Keratinocyte (primary cell): ENCODE results near the gene OSBPL8. TPM values are rescaled to one million over a fixed set of nuclear protein-coding genes. Genes with fewer than 3 reads are reported as not detected.
A peak's percentile ranks its signal among the peaks of the same experiment; 100 is the strongest.

Source experiments
- DNase-seq: peaks from one replicate; pipeline ENCODE4 v3.0.0-alpha.2; 2011; ENCODE audit warnings: low read depth, missing footprints, low spot score
- FAIRE-seq: peaks from 2 replicates; lab custom pipeline; 2011; peaks lifted over from hg19 to GRCh38; lab: Jason Lieb, UNC
- H2AFZ ChIP-seq: 2 replicates; pipeline ENCODE4 v1.6.0; 2012; ENCODE audit warnings: low read length, control low read depth, inconsistent platforms; ENCODE audit not compliant: control insufficient read depth
- H3K27ac ChIP-seq: 2 replicates; pipeline ENCODE4 v1.5.1; 2011; ENCODE audit warnings: low read length; ENCODE audit not compliant: control insufficient read depth, insufficient read depth
- H3K27me3 ChIP-seq: 3 replicates; pipeline ENCODE4 v1.6.0; 2011; ENCODE audit warnings: low read length; ENCODE audit not compliant: control insufficient read depth, insufficient read depth; ENCODE audit errors: extremely low read depth
- H3K36me3 ChIP-seq, 2 experiments: 2 replicates in 1 of 2; 3 replicates in 1 of 2; pipeline ENCODE4 v1.5.1; 2011; ENCODE audit warnings: low read length in 2 of 2, mild to moderate bottlenecking in 1 of 2; ENCODE audit not compliant: control insufficient read depth in 2 of 2, insufficient read depth in 2 of 2; ENCODE audit errors: extremely low read depth in 1 of 2
- H3K4me1 ChIP-seq: 3 replicates; pipeline ENCODE4 v1.5.1; 2011; ENCODE audit warnings: low read length; ENCODE audit not compliant: control insufficient read depth, insufficient read depth; ENCODE audit errors: extremely low read depth
- H3K4me2 ChIP-seq: 3 replicates; pipeline ENCODE4 v1.6.0; 2011; ENCODE audit warnings: low read depth, low read length; ENCODE audit not compliant: control insufficient read depth, insufficient read depth; ENCODE audit errors: extremely low read depth
- H3K4me3 ChIP-seq, 3 experiments: fragments of 200-600 bp in 1 of 3; sonication (generic) in 1 of 3; 2 replicates in 2 of 3; 3 replicates in 1 of 3; pipeline ENCODE4 v1.5.1; 2011 to 2016; ENCODE audit warnings: low read length in 3 of 3, mild to moderate bottlenecking in 3 of 3, control low read depth in 2 of 3, inconsistent platforms in 1 of 3, low read depth in 1 of 3, mixed read lengths in 1 of 3, mixed run types in 1 of 3, moderate library complexity in 1 of 3; ENCODE audit not compliant: control insufficient read depth in 2 of 3, insufficient read depth in 2 of 3; ENCODE audit errors: extremely low read depth in 1 of 3
- H3K79me2 ChIP-seq: 2 replicates; pipeline ENCODE4 v1.6.0; 2012; ENCODE audit warnings: low read length; ENCODE audit not compliant: control insufficient read depth, insufficient read depth
- H3K9ac ChIP-seq: 3 replicates; pipeline ENCODE4 v1.6.0; 2011; ENCODE audit warnings: low read length; ENCODE audit not compliant: control insufficient read depth, insufficient read depth; ENCODE audit errors: extremely low read depth
- H3K9me1 ChIP-seq: 3 replicates; pipeline ENCODE4 v1.6.0; 2011; ENCODE audit warnings: low read length; ENCODE audit not compliant: control insufficient read depth, insufficient read depth; ENCODE audit errors: extremely low read depth
- H3K9me3 ChIP-seq: 2 replicates; pipeline ENCODE4 v1.5.1; 2012; ENCODE audit warnings: low read depth, low read length; ENCODE audit not compliant: control insufficient read depth
- H4K20me1 ChIP-seq: 3 replicates; pipeline ENCODE4 v1.6.0; 2011; ENCODE audit warnings: low read length; ENCODE audit not compliant: control insufficient read depth, insufficient read depth; ENCODE audit errors: extremely low read depth
- EZH2 ChIP-seq: IDR thresholded peaks from one replicate; pipeline ENCODE4 v1.6.1; 2012; ENCODE audit warnings: inconsistent platforms, mild to moderate bottlenecking, low read length, moderate library complexity
- dilution Hi-C: fragments of 300-500 bp; cut with MboI; formaldehyde crosslinking; loops from one replicate; pipeline ENCODE4 v1.7.0; 2020; ENCODE audit warnings: low sequenced_read_pairs; ENCODE audit not compliant: extremely low pct_ligation_motif_present
- polyA plus RNA-seq, 5 experiments: library from polyadenylated mRNA; depleted of rRNA in 3 of 5; stranded (reverse) in 3 of 5; stranded (forward) in 1 of 5; unstranded in 1 of 5; fragments of >200 nt; gene quantifications; 1 replicate in 1 of 5; 2 replicates in 3 of 5; 3 replicates in 1 of 5; pipeline versions ENCODE4 v1.2.1 to v1.2.3, GENCODE V29; 2011 to 2012; ENCODE audit warnings: missing spikeins in 2 of 5, low read depth in 1 of 5, low replicate concordance in 1 of 5
- TF ChIP-seq, protein P1 (sequence below), 3 experiments: IDR thresholded peaks in 1 of 3; conservative IDR thresholded peaks in 1 of 3; optimal IDR thresholded peaks in 1 of 3; 2 replicates in 2 of 3; 3 replicates in 1 of 3; pipeline versions ENCODE3 to v1.5.1; 2011; ENCODE audit warnings: low read length in 3 of 3, mild to moderate bottlenecking in 3 of 3, moderate library complexity in 2 of 3, control low read depth in 1 of 3, inconsistent platforms in 1 of 3; ENCODE audit not compliant: insufficient read depth in 2 of 3; ENCODE audit errors: extremely low read depth in 1 of 3

The OSBPL8 gene
- polyA plus RNA-seq, 1 donor (not counting 4 experiments of a cell fraction or from before 2014, with no cell fraction given): 33.7 TPM

DNA sequence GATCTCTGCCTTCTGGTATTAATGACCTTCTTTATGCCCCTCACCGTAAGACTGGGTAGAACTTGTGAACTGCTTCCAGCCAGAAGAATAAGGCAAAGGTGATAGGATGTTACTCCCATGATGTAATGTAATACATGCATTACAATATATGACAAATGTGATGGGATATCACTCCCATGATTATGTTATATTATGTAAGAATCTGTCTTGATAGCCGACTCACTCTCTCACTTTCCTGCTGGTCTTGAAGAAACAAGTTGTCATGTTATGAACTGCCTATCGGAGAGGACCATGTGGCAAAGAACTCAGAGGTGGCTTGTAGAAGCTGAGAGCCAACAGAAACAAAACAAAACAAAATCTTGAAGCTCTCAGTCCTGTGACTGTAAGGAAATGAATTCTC, 30.6 kb upstream of the OSBPL8 start:
- Histone ChIP-seq H3K9me3 (no peaks in the 10 kb centered on the region), H3K4me3 (no peak overlapping the region), H3K27ac (no peak overlapping the region), H3K27me3 (no peaks in the 10 kb centered on the region), H2AFZ (no peak overlapping the region), H3K36me3 (no peaks in the 10 kb centered on the region), H4K20me1 (no peaks in the 10 kb centered on the region), H3K4me2 (no peak overlapping the region), H3K9ac (no peak overlapping the region), H3K9me1 (no peaks in the 10 kb centered on the region), H3K4me1 (peaks cover 7% of the 10 kb centered on the region), H3K79me2 (no peaks in the 10 kb centered on the region)
- FAIRE-seq (no peak), DNase-seq (no peak)
- TF ChIP-seq, protein P1, sequence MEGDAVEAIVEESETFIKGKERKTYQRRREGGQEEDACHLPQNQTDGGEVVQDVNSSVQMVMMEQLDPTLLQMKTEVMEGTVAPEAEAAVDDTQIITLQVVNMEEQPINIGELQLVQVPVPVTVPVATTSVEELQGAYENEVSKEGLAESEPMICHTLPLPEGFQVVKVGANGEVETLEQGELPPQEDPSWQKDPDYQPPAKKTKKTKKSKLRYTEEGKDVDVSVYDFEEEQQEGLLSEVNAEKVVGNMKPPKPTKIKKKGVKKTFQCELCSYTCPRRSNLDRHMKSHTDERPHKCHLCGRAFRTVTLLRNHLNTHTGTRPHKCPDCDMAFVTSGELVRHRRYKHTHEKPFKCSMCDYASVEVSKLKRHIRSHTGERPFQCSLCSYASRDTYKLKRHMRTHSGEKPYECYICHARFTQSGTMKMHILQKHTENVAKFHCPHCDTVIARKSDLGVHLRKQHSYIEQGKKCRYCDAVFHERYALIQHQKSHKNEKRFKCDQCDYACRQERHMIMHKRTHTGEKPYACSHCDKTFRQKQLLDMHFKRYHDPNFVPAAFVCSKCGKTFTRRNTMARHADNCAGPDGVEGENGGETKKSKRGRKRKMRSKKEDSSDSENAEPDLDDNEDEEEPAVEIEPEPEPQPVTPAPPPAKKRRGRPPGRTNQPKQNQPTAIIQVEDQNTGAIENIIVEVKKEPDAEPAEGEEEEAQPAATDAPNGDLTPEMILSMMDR (optimal IDR thresholded peaks at IDR 0.05 in 1 of 3, IDR thresholded peaks at IDR 0.05 in 1 of 3, conservative IDR thresholded peaks at IDR 0.05 in 1 of 3; ENCODE audit: extremely low read depth in 1 of 3, insufficient read depth in 2 of 3, low read length in 3 of 3): no peak
- no peak for TF ChIP-seq EZH2
- dilution Hi-C loops: no loop called here

DNA sequence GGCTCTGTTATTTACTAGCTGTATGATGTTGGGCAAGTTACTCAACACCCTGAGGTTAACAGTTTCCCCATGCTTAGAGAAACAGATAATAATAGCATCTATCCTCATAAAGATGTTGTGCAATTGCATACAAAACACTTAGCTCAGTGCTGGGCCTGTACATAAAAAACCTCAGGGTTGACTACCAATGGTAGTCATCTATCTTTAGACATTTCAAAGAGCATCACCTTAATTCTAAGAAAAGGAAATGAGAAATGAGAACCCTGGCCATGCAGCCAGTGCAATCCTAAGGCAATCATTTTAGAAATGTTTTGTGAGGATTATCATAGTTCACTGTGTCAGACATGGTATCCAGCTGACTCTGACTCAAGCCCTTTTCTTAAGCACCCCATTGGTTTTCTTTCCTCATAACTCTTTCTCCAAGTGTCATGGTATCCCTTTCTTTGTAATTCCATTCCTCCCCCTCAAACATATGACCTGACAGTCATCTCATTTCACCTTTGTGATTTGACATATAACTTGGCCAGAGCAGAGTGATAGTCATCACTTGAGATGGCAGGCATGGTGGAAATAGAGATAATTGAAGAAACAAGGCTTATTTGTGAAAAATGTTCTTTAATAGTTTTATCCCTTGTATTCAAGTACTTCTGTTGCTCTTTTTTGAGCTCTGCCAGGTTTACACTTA, 29.5 kb upstream of the OSBPL8 start:
- Histone ChIP-seq H3K4me2 (no peak overlapping the region), H3K9ac (no peak overlapping the region), H3K4me3 (no peak overlapping the region), H3K36me3 (no peaks in the 10 kb centered on the region), H4K20me1 (no peaks in the 10 kb centered on the region), H3K27ac (peak overlapping the region; percentile 51), H3K9me3 (no peaks in the 10 kb centered on the region), H3K27me3 (no peaks in the 10 kb centered on the region), H3K79me2 (no peaks in the 10 kb centered on the region), H3K9me1 (no peaks in the 10 kb centered on the region), H2AFZ (no peak overlapping the region), H3K4me1 (peaks cover 7% of the 10 kb centered on the region)
- TF ChIP-seq, protein P1 (optimal IDR thresholded peaks at IDR 0.05 in 1 of 3, IDR thresholded peaks at IDR 0.05 in 1 of 3, conservative IDR thresholded peaks at IDR 0.05 in 1 of 3; ENCODE audit: extremely low read depth in 1 of 3, insufficient read depth in 2 of 3, low read length in 3 of 3): no peak
- no peak for TF ChIP-seq EZH2
- DNase-seq (no peak), FAIRE-seq (peak; percentile 36)
- dilution Hi-C loops: no loop called here
